Activated CD8-positive, alpha-beta memory T cell treated with anti-CD3 and anti-CD28 coated beads, Interleukin-2, amount 50 U/mL, for 24 hours (primary cell): ENCODE results near the gene HPX.

Experiments
- DNase-seq: peaks from one replicate; pipeline ENCODE4 v3.0.0-alpha.2; 2020; ENCODE audit errors: extremely low read depth

Gene HPX, protein sequence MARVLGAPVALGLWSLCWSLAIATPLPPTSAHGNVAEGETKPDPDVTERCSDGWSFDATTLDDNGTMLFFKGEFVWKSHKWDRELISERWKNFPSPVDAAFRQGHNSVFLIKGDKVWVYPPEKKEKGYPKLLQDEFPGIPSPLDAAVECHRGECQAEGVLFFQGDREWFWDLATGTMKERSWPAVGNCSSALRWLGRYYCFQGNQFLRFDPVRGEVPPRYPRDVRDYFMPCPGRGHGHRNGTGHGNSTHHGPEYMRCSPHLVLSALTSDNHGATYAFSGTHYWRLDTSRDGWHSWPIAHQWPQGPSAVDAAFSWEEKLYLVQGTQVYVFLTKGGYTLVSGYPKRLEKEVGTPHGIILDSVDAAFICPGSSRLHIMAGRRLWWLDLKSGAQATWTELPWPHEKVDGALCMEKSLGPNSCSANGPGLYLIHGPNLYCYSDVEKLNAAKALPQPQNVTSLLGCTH

DNA sequence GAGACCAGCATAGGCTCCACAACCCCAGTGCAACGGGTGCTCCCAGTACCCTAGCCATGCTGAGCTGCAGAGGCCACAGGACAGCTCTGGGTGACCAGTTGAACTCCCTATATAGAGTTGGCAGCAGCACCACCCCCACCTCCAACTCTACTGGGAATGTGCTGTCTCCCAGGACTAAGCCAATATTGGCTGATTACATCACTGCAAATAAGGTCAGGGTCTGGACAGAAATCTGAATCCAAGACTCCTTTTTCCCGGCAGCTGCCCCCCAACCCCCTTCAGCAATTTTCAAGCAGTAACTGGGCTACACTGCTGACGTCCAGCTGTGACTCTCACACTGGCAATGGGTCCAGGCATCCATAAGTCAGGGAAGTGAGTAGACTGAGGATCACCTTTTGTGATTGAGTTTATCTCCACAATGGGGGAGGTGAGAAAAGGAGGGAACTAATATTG is at the start of gene HPX:
Gene HPX, minus strand, starts transcription at position 82 of the 453 bp plus-strand sequence. Its CDS starts 24 bp downstream, at position 58.
- DNase-seq, result no peak

DNA sequence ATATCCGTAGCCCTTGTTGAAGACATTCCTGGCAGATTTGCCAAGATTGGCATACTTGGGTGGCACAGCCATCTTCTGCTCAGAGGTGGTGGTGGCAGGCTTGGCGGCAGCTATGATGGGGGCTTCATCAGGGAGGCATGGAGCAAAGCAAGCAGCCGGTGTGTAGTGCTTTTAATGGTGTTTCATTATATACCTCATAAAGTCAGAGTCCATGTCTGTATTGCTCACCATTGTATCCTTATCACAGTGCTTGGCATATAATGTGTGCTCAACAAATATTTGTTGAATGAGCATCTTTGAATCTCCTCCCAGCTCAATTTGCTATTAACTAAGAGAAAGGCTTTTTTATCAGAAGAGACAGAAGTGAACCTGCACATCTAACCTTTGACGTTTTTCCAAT is 48.5 kb upstream of the HPX start:
- DNase-seq, result no peak

- no peak for DNase-seq
Observed at GRCh38 chr11:6488821-6489220, 48.0 kb upstream of the HPX start.

DNA sequence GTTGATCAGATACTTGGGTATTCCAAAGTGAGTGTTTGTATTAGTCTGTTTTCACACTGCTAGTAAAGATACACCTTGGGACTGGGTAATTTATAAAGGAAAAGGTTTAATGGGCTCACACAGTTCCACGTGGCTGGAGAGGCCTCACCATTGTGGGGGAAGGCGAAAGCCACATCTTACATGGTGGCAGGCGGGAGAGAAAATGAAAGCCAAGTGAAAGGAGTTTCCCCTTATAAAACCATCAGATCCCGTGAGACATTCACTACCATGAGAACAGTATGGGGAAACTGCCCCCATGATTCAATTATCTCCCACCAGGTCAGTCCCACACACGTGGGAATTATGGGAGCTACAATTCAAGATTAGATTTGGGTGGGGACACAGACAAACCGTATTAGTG is 47.6 kb upstream of the HPX start:
- DNase-seq, result no peak

DNA sequence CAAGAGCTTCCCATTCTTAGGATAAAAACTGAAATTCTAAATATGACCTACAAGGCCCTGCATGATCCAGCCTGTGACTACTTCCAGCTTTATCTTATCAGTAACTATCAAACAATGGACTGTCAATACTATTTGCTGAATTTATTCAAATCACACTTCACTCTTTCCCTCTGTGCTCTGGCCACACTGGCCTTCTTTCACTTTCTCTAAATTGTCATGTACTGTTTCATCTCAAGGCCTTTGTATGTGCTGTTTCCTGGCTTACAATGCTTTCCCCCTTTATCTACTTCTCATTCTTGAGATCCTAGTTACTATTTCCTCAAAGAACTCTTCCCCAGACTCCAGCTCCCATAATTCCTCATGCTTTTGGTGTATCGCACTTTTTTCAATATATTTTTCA is 46.2 kb upstream of the HPX start:
- DNase-seq, result no peak

- no peak for DNase-seq
Observed at GRCh38 chr11:6486256-6486655, 45.5 kb upstream of the HPX start.

DNA sequence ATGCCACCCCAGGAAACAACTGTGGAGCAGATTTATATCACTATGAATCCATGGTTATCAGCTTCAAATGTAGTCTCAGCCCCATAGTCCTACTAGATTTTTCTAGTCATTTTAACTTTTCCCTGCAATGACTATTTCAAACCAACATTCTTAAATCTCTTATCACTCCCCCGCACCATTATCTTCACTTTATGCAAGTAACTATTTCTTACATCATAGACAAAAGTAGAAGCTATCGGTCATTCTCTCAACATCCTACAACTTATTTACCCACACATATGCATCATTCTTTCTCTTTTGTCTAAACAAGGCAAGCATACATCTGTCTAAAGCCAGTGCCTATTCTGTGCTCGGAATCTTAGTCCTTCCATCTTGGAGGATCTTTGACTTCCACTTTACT is 44.9 kb upstream of the HPX start:
- no peak for DNase-seq

DNA sequence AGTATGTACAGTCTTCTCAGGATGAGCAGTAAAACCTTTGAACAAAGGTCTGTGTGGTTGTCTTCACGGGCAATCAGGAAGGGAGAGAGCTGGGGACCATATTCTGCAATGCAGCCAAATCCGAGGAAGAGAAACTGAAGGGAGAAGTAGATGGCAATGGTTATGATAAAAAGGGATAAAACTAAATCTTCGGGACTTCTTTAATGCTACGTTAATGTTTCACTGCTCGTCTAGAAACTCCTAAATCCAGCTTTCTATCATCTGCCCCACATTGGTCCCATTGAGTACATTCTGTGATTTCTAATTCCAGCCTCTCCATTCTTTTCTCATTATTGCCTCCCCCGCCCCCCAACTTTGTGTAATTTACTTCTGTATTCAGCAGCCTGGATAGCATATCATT is 42.2 kb upstream of the HPX start:
- no peak for DNase-seq

- no peak for DNase-seq
Observed at GRCh38 chr11:6482441-6482840, 41.7 kb upstream of the HPX start.

- DNase-seq, result no peak
Observed at GRCh38 chr11:6481924-6482275, 41.1 kb upstream of the HPX start.

DNA sequence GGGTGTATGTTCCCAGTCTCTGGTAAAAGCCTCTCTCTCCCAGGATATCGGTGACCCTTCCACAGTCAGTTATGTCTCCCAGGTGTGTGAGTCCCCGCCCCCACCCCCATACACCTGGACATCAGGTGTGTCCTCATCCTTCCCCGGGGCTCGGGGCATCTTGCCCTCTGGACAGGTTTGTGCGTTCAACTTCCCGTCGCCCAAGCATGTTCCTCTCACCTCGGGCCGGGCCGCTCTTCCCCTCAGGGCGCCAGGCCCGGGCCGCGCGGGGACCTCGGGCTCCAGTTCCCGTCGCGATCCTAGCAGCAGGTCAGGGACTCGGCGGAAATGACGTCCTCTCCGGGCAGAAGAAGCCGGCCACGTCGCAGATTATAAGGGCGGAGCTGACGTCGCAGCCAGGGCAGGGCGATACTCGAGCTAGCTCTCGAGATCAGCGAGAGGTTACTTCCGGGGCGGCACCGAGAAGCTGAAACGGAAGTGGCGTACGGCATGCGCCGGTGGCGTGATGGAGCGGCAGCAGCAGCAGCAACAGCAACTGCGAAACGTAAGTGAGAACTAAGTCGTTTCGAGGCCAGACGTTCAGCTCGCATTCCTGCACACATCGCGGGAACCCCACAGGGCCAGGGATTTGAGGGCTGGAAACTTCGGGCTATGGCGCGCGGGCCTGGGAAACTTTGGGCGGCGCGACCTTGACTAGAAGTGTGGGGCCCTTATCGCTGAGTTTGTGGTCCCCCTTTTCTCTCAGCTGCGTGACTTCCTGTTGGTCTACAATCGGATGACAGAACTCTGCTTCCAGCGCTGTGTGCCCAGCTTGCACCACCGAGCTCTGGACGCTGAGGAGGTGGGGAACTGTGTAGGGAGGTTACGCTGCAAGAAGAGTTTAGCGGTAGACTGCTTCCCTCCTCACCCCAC is 40.5 kb upstream of the HPX start, which contains the start of the genes ARFIP2 and TIMM10B:
Gene ARFIP2, minus strand, starts transcription at position 320 of the 912 bp plus-strand sequence. CDS start 910 bp downstream, outside the sequence.
Gene TIMM10B, plus strand, starts transcription at position 490 of the 912 bp plus-strand sequence. Its CDS starts 16 bp downstream, at position 506.
- DNase-seq, result peak; percentile 96

DNA sequence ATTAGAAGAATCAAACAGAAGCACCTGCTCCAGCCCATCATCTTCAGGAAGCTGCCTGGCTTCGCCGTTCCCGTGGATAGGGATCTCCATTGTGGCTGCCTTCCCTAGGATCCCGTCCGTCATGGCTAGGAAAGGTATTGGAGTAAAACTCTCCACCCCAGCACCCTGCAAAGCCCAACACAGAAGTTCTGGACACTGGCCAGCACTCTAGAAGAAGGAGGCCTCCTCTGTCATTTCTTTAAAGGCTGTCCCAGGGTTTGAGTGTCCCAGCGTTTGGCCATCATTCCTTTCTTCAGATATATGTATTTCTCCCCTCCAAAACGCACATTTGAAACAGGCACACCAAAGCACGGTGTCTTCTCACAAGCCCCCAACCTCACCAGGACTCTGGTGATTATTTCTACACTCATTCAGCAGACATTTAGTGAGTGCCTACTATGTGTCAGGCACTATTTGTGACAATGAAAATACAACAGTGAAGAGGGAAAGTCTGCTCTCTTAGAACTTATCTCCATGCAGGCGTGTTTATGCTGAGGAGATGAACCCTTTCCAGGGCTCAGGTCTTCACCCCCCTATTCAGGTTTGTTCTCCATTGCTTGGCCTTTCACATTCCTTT is 39.6 kb upstream of the HPX start:
- DNase-seq, result no peak

- DNase-seq, result no peak
Observed at GRCh38 chr11:6476571-6476970, 35.8 kb upstream of the HPX start.

- no peak for DNase-seq
Observed at GRCh38 chr11:6475936-6476335, 35.1 kb upstream of the HPX start.

- no peak for DNase-seq
Observed at GRCh38 chr11:6474806-6475500, 34.2 kb upstream of the HPX start.

DNA sequence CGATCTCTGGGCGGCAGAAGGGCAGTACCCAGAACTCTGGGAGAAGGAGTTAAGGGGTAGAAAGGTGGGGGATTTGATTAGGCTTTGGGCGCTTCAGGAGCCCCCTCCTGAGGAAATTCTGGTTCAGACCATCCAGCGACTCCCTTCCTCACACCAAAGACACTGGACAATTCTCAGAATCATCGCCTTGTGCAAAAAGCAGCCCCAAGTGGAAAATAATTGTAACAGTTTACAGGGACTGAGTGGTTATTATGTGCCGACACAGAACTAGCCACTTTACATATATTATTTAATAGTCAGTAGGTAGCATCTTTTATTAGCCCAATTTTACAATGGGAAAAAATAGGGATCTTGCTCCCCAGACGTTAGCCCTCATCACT is 33.6 kb upstream of the HPX start:
- no peak for DNase-seq

GRCh38 chr11:6473451-6474412 is 32.9 kb upstream of the HPX start, which contains the start of gene TRIM3:
Gene TRIM3 (minus strand): TSS chr11:6473941. CDS start chr11:6465695, 8,246 bp downstream.
- peak; percentile 21 for DNase-seq

DNA sequence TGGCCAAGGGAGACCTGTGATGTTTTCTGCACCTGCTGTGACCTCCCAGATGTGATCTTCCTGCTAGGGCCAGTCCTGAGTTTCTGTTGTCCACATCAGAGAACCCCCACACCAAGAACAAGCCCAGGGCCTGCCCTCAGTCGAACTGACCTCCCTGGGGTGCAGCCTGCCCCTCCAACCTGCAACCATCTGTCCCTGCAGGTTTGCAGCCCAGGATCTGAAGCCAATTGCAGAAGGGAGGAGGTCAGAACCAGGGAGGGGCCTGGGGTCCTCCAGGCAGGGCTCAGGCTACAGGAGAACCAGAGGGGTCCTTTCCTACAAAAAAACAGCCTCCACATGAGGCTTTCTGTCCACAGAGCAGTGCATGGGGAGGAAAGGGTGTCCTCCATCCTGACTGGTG is 32.1 kb upstream of the HPX start:
- DNase-seq, result no peak

DNA sequence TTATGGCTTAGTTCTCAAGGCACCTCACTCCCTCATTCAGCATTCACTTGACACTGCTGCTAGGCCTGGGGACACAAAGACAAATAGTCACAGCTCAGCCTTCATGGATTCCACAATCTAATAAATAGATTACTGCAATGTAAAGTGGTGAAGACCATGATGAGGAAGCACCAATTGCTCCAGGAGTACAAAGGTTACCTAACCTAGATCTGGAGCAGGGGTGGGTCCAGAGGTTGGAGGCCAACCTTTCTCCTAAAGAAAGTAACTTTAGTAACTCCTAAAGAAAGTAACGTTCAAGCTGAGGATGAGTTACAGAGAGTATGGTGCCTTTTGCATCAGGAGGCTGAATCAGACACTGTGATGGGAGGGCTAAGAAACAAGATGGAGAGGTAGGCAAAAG is 28.8 kb upstream of the HPX start:
- no peak for DNase-seq
